B cell (primary cell): ENCODE measurements around the gene PPP1R12A.

Experiments
- EZH2 ChIP-seq: IDR thresholded peaks from 2 replicates; pipeline ENCODE4 v1.6.1; 2012; ENCODE audit warnings: borderline replicate concordance, low read depth, mild to moderate bottlenecking, moderate library complexity, low read length; ENCODE audit not compliant: insufficient read depth, poor library complexity, severe bottlenecking
- TF ChIP-seq, protein P1 (sequence below): fragments of 200-600 bp; IDR thresholded peaks from one replicate; pipeline ENCODE4 v1.8.0; 2022; ENCODE audit warnings: antibody characterized with exemption, mild to moderate bottlenecking

DNA sequence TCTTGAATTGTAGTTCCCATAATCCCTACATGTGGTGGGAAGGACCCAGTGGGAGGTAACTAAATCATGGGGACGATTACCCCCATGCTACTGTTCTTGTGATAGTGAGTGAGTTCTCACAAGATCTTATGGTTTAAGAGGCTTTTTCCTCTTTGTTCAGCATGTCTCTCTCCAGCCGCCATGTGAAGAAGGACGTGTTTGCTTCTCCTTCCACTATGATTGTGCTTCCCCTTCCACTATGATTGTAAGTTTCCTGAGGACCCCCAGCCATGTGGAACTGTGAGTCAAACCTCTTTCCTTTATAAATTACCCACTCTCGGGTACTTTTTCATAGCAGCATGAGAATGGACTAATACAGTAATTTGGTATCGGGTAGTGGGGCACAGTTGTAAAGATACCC lies 97.3 kb downstream of the PPP1R12A start:
- TF ChIP-seq, protein P1, sequence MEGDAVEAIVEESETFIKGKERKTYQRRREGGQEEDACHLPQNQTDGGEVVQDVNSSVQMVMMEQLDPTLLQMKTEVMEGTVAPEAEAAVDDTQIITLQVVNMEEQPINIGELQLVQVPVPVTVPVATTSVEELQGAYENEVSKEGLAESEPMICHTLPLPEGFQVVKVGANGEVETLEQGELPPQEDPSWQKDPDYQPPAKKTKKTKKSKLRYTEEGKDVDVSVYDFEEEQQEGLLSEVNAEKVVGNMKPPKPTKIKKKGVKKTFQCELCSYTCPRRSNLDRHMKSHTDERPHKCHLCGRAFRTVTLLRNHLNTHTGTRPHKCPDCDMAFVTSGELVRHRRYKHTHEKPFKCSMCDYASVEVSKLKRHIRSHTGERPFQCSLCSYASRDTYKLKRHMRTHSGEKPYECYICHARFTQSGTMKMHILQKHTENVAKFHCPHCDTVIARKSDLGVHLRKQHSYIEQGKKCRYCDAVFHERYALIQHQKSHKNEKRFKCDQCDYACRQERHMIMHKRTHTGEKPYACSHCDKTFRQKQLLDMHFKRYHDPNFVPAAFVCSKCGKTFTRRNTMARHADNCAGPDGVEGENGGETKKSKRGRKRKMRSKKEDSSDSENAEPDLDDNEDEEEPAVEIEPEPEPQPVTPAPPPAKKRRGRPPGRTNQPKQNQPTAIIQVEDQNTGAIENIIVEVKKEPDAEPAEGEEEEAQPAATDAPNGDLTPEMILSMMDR = no peak
- no peak for TF ChIP-seq EZH2
